Astrocyte (in vitro differentiated cells and primary cell): ENCODE results near the gene OPN1SW.

ENCODE experiments used
- CTCF ChIP-seq: IDR thresholded peaks from 2 replicates; pipeline ENCODE4 v1.5.1; 2011; ENCODE audit warnings: low read depth, mild to moderate bottlenecking, inconsistent platforms, low read length, moderate library complexity; ENCODE audit not compliant: insufficient read depth
- EZH2 ChIP-seq: IDR thresholded peaks from 2 replicates; pipeline ENCODE4 v1.6.1; 2012; ENCODE audit warnings: mild to moderate bottlenecking, low read length, inconsistent platforms; ENCODE audit not compliant: insufficient read depth

GRCh38 chr7:128788446-128789412 lies 13.1 kb upstream of the OPN1SW start:
- TF ChIP-seq CTCF: no peak
- TF ChIP-seq EZH2: no peak
